Measurements from ENCODE around the gene PREX1. TPM values are rescaled to one million over a fixed set of nuclear protein-coding genes. Genes with fewer than 3 reads are reported as not detected.

The PREX1 gene
- total RNA-seq, 1 experiment from 2014 or later: not detected

- intact Hi-C loops (cut with micrococcal nuclease): no loop called here
- H3K9me3 Mint-ChIP-seq (ENCODE audit: unreplicated experiment): no peaks in the 10 kb centered on the region
- no peak overlapping the region for H3K27ac Mint-ChIP-seq (ENCODE audit: low read depth, unreplicated experiment)
- no peak for TF ChIP-seq CTCF (IDR thresholded peaks at IDR 0.05; ENCODE audit: unreplicated experiment)
- H3K4me3 Mint-ChIP-seq (ENCODE audit: unreplicated experiment): no peak overlapping the region
- BruUV-seq (replicated peaks): no TSS peak
- DNase-seq (ENCODE audit: unreplicated experiment): no peak
- H3K4me1 Mint-ChIP-seq (ENCODE audit: insufficient read depth, unreplicated experiment): no peaks in the 10 kb centered on the region
- H3K36me3 Mint-ChIP-seq (ENCODE audit: insufficient read depth, unreplicated experiment): no peaks in the 10 kb centered on the region
- H3K27me3 Mint-ChIP-seq (ENCODE audit: insufficient read depth, unreplicated experiment): peaks cover 25% of the 10 kb centered on the region
- CTCF ChIA-PET: no interaction called here
- POLR2A ChIA-PET: no interaction called here
Observed at GRCh38 chr20:48752963-48753362, 74.8 kb downstream of the PREX1 start.

GRCh38 chr20:48751871-48752270 is 75.9 kb downstream of the PREX1 start:
- H3K4me1 Mint-ChIP-seq (ENCODE audit: insufficient read depth, unreplicated experiment): no peaks in the 10 kb centered on the region

GRCh38 chr20:48750941-48751635 is 76.7 kb downstream of the PREX1 start:
- Mint-ChIP-seq H3K27me3 (ENCODE audit: insufficient read depth, unreplicated experiment) (peaks cover 25% of the 10 kb centered on the region), H3K9me3 (ENCODE audit: unreplicated experiment) (no peaks in the 10 kb centered on the region), H3K36me3 (ENCODE audit: insufficient read depth, unreplicated experiment) (no peaks in the 10 kb centered on the region), H3K4me3 (ENCODE audit: unreplicated experiment) (no peak overlapping the region), H3K27ac (ENCODE audit: low read depth, unreplicated experiment) (no peak overlapping the region), H3K4me1 (ENCODE audit: insufficient read depth, unreplicated experiment) (no peaks in the 10 kb centered on the region)
- TF ChIP-seq CTCF (IDR thresholded peaks at IDR 0.05; ENCODE audit: unreplicated experiment): no peak
- intact Hi-C loops (cut with micrococcal nuclease): no loop called here
- CTCF ChIA-PET: interaction anchor here (0.7 kb wide), 1 partner anchor 1089 kb away, joined by 3 read pairs; no protein-coding TSS in a partner anchor
- BruUV-seq (replicated peaks): no TSS peak
- no peak for DNase-seq (ENCODE audit: unreplicated experiment)
- POLR2A ChIA-PET: no interaction called here

More at GRCh38 chr20:48751871-48752270, 75.9 kb downstream of the PREX1 start:
- H3K9me3 Mint-ChIP-seq (ENCODE audit: unreplicated experiment): no peaks in the 10 kb centered on the region
- no peak overlapping the region for H3K27ac Mint-ChIP-seq (ENCODE audit: low read depth, unreplicated experiment)
- H3K27me3 Mint-ChIP-seq (ENCODE audit: insufficient read depth, unreplicated experiment): peaks cover 25% of the 10 kb centered on the region
- DNase-seq (ENCODE audit: unreplicated experiment): no peak
- TF ChIP-seq CTCF (IDR thresholded peaks at IDR 0.05; ENCODE audit: unreplicated experiment): no peak
- intact Hi-C loops (cut with micrococcal nuclease): no loop called here
- no peak overlapping the region for H3K4me3 Mint-ChIP-seq (ENCODE audit: unreplicated experiment)
- no peaks in the 10 kb centered on the region for H3K36me3 Mint-ChIP-seq (ENCODE audit: insufficient read depth, unreplicated experiment)
- CTCF ChIA-PET: no interaction called here
- no TSS peak for BruUV-seq (replicated peaks)
- POLR2A ChIA-PET: no interaction called here

- ChIA-PET POLR2A (no interaction called here), CTCF (interaction anchor here (0.7 kb wide), 1 partner anchor 1089 kb away, joined by 3 read pairs; no protein-coding TSS in a partner anchor)
- Mint-ChIP-seq H3K4me1 (ENCODE audit: insufficient read depth, unreplicated experiment) (no peaks in the 10 kb centered on the region), H3K4me3 (ENCODE audit: unreplicated experiment) (no peak overlapping the region), H3K27ac (ENCODE audit: low read depth, unreplicated experiment) (no peak overlapping the region), H3K36me3 (ENCODE audit: insufficient read depth, unreplicated experiment) (no peaks in the 10 kb centered on the region), H3K9me3 (ENCODE audit: unreplicated experiment) (no peaks in the 10 kb centered on the region), H3K27me3 (ENCODE audit: insufficient read depth, unreplicated experiment) (peaks cover 25% of the 10 kb centered on the region)
- no peak for TF ChIP-seq CTCF (IDR thresholded peaks at IDR 0.05; ENCODE audit: unreplicated experiment)
- no TSS peak for BruUV-seq (replicated peaks)
- intact Hi-C loops (cut with micrococcal nuclease): no loop called here
- DNase-seq (ENCODE audit: unreplicated experiment): no peak
Observed at GRCh38 chr20:48750376-48750775, 77.4 kb downstream of the PREX1 start.
